ENCODE results near the gene NUCKS1.

GRCh38 chr1:205701420-205701819 is 48.6 kb downstream of the NUCKS1 start:
- TF ChIP-seq SRF (IDR thresholded peaks at IDR 0.05; ENCODE audit: low read depth): no peak
- TF ChIP-seq CTCF (IDR thresholded peaks at IDR 0.05 in 2 of 3, conservative IDR thresholded peaks at IDR 0.05 in 1 of 3; ENCODE audit: borderline replicate concordance in 1 of 3, insufficient read depth in 1 of 3, low read depth in 2 of 3, low read length in 2 of 3): no peak
- TF ChIP-seq POLR2A (IDR thresholded peaks at IDR 0.05; ENCODE audit: borderline replicate concordance, extremely low read depth, insufficient read depth, insufficient read length): no peak
- TF ChIP-seq SP1 (IDR thresholded peaks at IDR 0.05; ENCODE audit: low read depth): no peak
- TF ChIP-seq EZH2phosphoT487 (IDR thresholded peaks at IDR 0.05; ENCODE audit: borderline replicate concordance): no peak
- TF ChIP-seq SIN3A (IDR thresholded peaks at IDR 0.05; ENCODE audit: low read depth): no peak
- TF ChIP-seq EZH2 (IDR thresholded peaks at IDR 0.05): no peak
- TF ChIP-seq ZBTB33 (IDR thresholded peaks at IDR 0.05; ENCODE audit: extremely low read depth, insufficient replicate concordance, low read length): no peak
- TF ChIP-seq MAX (IDR thresholded peaks at IDR 0.05): no peak
- no peak for TF ChIP-seq REST (IDR thresholded peaks at IDR 0.05; ENCODE audit: low read depth)
- TF ChIP-seq YY1 (IDR thresholded peaks at IDR 0.05; ENCODE audit: extremely low read depth, insufficient replicate concordance, low read depth, low read length): no peak
- no peak for TF ChIP-seq EGR1 (IDR thresholded peaks at IDR 0.05; ENCODE audit: low read depth)
- TF ChIP-seq POLR2AphosphoS5 (IDR thresholded peaks at IDR 0.05; ENCODE audit: low read depth, low read length): no peak
- TF ChIP-seq TCF7L2 (IDR thresholded peaks at IDR 0.05; ENCODE audit: borderline replicate concordance, extremely low read depth, insufficient read depth, insufficient read length): no peak
